CD14-positive monocyte (primary cell): ENCODE measurements around the gene SPATA12. TPM values are rescaled to one million over a fixed set of nuclear protein-coding genes. Genes with fewer than 3 reads are reported as not detected.

Source experiments
- DNase-seq, 3 donors: peaks; one replicate each; pipeline ENCODE4 v3.0.0-alpha.2; 2011 to 2022
- H2AFZ ChIP-seq: 2 replicates; pipeline ENCODE4 v1.6.0; 2012; ENCODE audit warnings: mild to moderate bottlenecking, low read depth, low read length, inconsistent platforms; ENCODE audit not compliant: insufficient read depth, poor library complexity, severe bottlenecking
- H3K27ac ChIP-seq, 2 donors: 1 replicate in 1 of 2; 2 replicates in 1 of 2; pipeline ENCODE4 v1.5.1; 2012 to 2013; ENCODE audit warnings: low read length in 2 of 2, control low read depth in 1 of 2, inconsistent platforms in 1 of 2, low read depth in 1 of 2, mild to moderate bottlenecking in 1 of 2
- H3K27me3 ChIP-seq, 2 donors: one replicate each; pipeline versions ENCODE4 v1.6.0 to v1.6.1; 2011 to 2013; ENCODE audit warnings: low read length in 2 of 2; ENCODE audit not compliant: control insufficient read depth in 2 of 2, insufficient read depth in 2 of 2
- H3K36me3 ChIP-seq, 2 donors: replicated peaks in 1 of 2; 1 replicate in 1 of 2; 2 replicates in 1 of 2; pipeline versions ENCODE4 v1.5.1 to v1.6.1; 2012 to 2013; ENCODE audit warnings: low read length in 2 of 2, control low read depth in 1 of 2, inconsistent platforms in 1 of 2, mild to moderate bottlenecking in 1 of 2; ENCODE audit not compliant: insufficient read depth in 2 of 2, control insufficient read depth in 1 of 2
- H3K4me1 ChIP-seq, 2 donors: 1 replicate in 1 of 2; 2 replicates in 1 of 2; pipeline versions ENCODE4 v1.5.1 to v1.6.1; 2012 to 2013; ENCODE audit warnings: low read length in 2 of 2, control low read depth in 1 of 2, inconsistent platforms in 1 of 2, mild to moderate bottlenecking in 1 of 2, moderate library complexity in 1 of 2; ENCODE audit not compliant: insufficient read depth in 2 of 2, control insufficient read depth in 1 of 2
- H3K4me2 ChIP-seq: replicated peaks from 2 replicates; pipeline ENCODE3; 2012; ENCODE audit warnings: low read length, moderate library complexity, mild to moderate bottlenecking; ENCODE audit not compliant: poor library complexity, severe bottlenecking; ENCODE audit errors: extremely low read depth
- H3K4me3 ChIP-seq, 3 experiments: fragments of 200-600 bp in 1 of 3; sonication (generic) in 1 of 3; replicated peaks in 1 of 3; 1 replicate in 2 of 3; 2 replicates in 1 of 3; pipeline ENCODE4 v1.5.1; 2011 to 2013; ENCODE audit warnings: low read length in 3 of 3, mild to moderate bottlenecking in 3 of 3, control low read depth in 2 of 3, low read depth in 2 of 3, inconsistent platforms in 1 of 3, moderate library complexity in 1 of 3
- H3K79me2 ChIP-seq: 2 replicates; pipeline ENCODE4 v1.6.0; 2012; ENCODE audit warnings: mild to moderate bottlenecking, control low read depth, inconsistent platforms, low read length, moderate library complexity; ENCODE audit not compliant: insufficient read depth
- H3K9ac ChIP-seq: 2 replicates; pipeline ENCODE4 v1.6.0; 2017; ENCODE audit warnings: low read length, mild to moderate bottlenecking; ENCODE audit not compliant: insufficient read depth, poor library complexity, severe bottlenecking
- H3K9me3 ChIP-seq, 2 donors: replicated peaks in 1 of 2; 1 replicate in 1 of 2; 2 replicates in 1 of 2; pipeline versions ENCODE4 v1.5.1 to v1.6.1; 2012 to 2013; ENCODE audit warnings: low read length in 2 of 2, control low read depth in 1 of 2; ENCODE audit not compliant: control insufficient read depth in 1 of 2, insufficient read depth in 1 of 2
- H4K20me1 ChIP-seq: 2 replicates; pipeline ENCODE4 v1.6.0; 2012; ENCODE audit warnings: mild to moderate bottlenecking, low read length, control low read depth, moderate library complexity; ENCODE audit not compliant: insufficient read depth
- H3K27ac Mint-ChIP-seq, 7 donors: one replicate each; pipeline ENCODE4 v1.8.0; 2020; ENCODE audit warnings: mild to moderate bottlenecking in 7 of 7, mixed read lengths in 7 of 7, moderate library complexity in 6 of 7, inconsistent platforms in 2 of 7
- H3K27me3 Mint-ChIP-seq, 3 donors: one replicate each; pipeline ENCODE4 v1.8.0; 2021 to 2022; ENCODE audit warnings: low read depth in 3 of 3, mild to moderate bottlenecking in 3 of 3, mixed read lengths in 3 of 3, moderate library complexity in 3 of 3, inconsistent platforms in 1 of 3
- H3K36me3 Mint-ChIP-seq, 2 donors: one replicate each; pipeline ENCODE4 v1.8.0; 2020; ENCODE audit warnings: mixed read lengths in 2 of 2, inconsistent platforms in 1 of 2, mild to moderate bottlenecking in 1 of 2
- H3K4me1 Mint-ChIP-seq: one replicate; pipeline ENCODE4 v1.8.0; 2020; ENCODE audit warnings: mild to moderate bottlenecking, mixed read lengths
- H3K4me3 Mint-ChIP-seq, 2 donors: one replicate each; pipeline ENCODE4 v1.8.0; 2020; ENCODE audit warnings: mild to moderate bottlenecking in 2 of 2, mixed read lengths in 2 of 2, moderate library complexity in 1 of 2
- H3K9me3 Mint-ChIP-seq, 7 donors: one replicate each; pipeline ENCODE4 v1.8.0; 2020 to 2022; ENCODE audit warnings: mixed read lengths in 7 of 7, mild to moderate bottlenecking in 6 of 7, moderate library complexity in 6 of 7, inconsistent platforms in 2 of 7
- WGBS: methylation state at CpG from one replicate; pipeline ENCODE4 v1.1.5; 2013; ENCODE audit warnings: missing lambda C conversion rate; ENCODE audit not compliant: insufficient coverage; 5-methylcytosine and 5-hydroxymethylcytosine counted together
- intact Hi-C, 2 donors: fragments of 100-400 bp; cut with micrococcal nuclease; formaldehyde crosslinking; loops; one replicate each; pipeline versions ENCODE4 v1.15.0 to v1.15.1; 2023
- polyA plus RNA-seq, 3 donors: library from polyadenylated mRNA; depleted of rRNA in 1 of 3; unstranded in 2 of 3; stranded (reverse) in 1 of 3; fragments of 300-500 nt in 2 of 3; fragments of >200 nt in 1 of 3; fragmentation: Illumina TruSeq in 2 of 3; gene quantifications; 1 replicate in 2 of 3; 2 replicates in 1 of 3; pipeline ENCODE4 v1.2.3, GENCODE V29; 2012 to 2021
- TF ChIP-seq, protein P1 (sequence below): fragments of 200-600 bp; IDR thresholded peaks from one replicate; pipeline ENCODE4 v1.8.0; 2022; ENCODE audit warnings: antibody characterized with exemption, mild to moderate bottlenecking

Gene SPATA12
- polyA plus RNA-seq, 3 donors: 0.07 to 0.16 (median 0.10) TPM

DNA sequence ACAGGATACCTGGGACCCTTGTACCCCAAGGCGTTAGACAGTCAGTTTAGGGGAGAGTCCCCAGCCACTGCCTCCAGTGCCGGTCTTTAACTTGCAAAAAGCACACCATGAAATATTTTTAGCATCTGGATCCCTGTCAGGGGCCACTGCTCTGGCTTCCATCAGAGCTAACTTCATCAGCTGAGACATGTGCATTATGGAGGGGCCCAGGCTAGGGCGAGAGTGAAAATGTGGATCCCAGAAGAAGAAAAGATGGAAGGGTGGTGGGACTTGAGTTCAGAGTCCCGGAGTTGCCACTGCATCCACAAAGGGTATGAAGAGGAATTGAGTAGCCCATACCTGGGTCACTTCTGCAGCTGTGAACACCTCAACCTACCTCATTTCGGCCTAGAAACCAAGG, 23.5 kb upstream of the SPATA12 start:
- Mint-ChIP-seq H3K36me3 (no peaks in the 10 kb centered on the region), H3K27ac (no peak overlapping the region), H3K4me1 (peaks cover 3% of the 10 kb centered on the region), H3K9me3 (no peaks in the 10 kb centered on the region), H3K4me3 (no peak overlapping the region), H3K27me3 (peaks cover 0 to 2% (median 0%) of the 10 kb centered on the region in 3 donors)
- Histone ChIP-seq H3K27me3 (no peaks in the 10 kb centered on the region), H3K4me1 (no peaks in the 10 kb centered on the region), H3K27ac (no peak overlapping the region), H3K4me2 (no peak overlapping the region), H3K79me2 (no peaks in the 10 kb centered on the region), H3K36me3 (no peaks in the 10 kb centered on the region), H4K20me1 (no peaks in the 10 kb centered on the region), H3K9me3 (no peaks in the 10 kb centered on the region), H2AFZ (no peak overlapping the region), H3K4me3 (no peak overlapping the region), H3K9ac (no peak overlapping the region)
- 87% methylated on average over 3 of the region's 5 CpGs for WGBS
- no peak for DNase-seq
- intact Hi-C loops: loop anchor here in 1 of 2 donors (10.0 kb wide), 1 partner anchor 48 kb away; no protein-coding TSS in a partner anchor
- TF ChIP-seq, protein P1, sequence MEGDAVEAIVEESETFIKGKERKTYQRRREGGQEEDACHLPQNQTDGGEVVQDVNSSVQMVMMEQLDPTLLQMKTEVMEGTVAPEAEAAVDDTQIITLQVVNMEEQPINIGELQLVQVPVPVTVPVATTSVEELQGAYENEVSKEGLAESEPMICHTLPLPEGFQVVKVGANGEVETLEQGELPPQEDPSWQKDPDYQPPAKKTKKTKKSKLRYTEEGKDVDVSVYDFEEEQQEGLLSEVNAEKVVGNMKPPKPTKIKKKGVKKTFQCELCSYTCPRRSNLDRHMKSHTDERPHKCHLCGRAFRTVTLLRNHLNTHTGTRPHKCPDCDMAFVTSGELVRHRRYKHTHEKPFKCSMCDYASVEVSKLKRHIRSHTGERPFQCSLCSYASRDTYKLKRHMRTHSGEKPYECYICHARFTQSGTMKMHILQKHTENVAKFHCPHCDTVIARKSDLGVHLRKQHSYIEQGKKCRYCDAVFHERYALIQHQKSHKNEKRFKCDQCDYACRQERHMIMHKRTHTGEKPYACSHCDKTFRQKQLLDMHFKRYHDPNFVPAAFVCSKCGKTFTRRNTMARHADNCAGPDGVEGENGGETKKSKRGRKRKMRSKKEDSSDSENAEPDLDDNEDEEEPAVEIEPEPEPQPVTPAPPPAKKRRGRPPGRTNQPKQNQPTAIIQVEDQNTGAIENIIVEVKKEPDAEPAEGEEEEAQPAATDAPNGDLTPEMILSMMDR: no peak

DNA sequence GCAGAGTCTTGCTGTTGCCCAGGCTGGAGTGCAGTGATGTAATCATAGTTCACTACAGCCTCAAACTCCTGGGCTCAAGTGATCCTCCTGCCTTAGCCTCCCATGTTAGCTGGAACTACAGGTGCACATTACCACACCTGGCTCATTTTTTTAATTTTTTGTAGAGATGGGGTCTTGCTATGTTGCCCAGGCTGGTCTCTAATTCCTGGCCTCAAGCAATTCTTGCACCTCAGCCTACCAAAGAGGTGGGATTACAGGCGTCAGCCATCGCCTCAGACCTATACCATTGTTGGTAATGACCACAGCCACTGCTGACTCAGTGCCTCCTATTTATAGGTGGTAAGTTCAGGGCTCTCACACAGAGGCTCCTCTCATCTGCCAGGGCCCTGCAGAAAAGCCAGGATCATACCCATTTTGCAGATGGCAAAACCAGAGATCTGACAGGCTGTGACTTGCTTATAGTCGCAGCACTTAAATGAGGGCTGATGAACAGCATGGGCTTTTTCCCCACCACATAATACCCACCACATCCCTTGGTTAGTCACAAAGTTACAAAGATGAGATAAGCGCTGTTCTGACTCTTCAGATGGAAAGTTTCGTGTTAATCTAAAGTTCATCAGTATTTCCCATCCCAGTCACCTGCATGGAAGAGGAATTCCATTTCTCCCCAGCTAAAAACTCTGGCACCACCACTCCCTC, 21.8 kb upstream of the SPATA12 start:
- Histone ChIP-seq H3K4me1 (no peaks in the 10 kb centered on the region), H3K79me2 (no peaks in the 10 kb centered on the region), H3K4me3 (no peak overlapping the region), H3K27ac (no peak overlapping the region), H3K27me3 (no peaks in the 10 kb centered on the region), H3K9me3 (no peaks in the 10 kb centered on the region), H4K20me1 (no peaks in the 10 kb centered on the region), H3K9ac (no peak overlapping the region), H3K36me3 (no peaks in the 10 kb centered on the region), H3K4me2 (no peak overlapping the region), H2AFZ (no peak overlapping the region)
- H3K27me3 Mint-ChIP-seq: peaks cover 0 to 3% (median 2%) of the 10 kb centered on the region in 3 donors
- H3K27ac Mint-ChIP-seq: peak overlapping the region in 1 of 7 donors; percentile 44
- no peaks in the 10 kb centered on the region for H3K36me3 Mint-ChIP-seq
- no peak overlapping the region for H3K4me3 Mint-ChIP-seq
- WGBS: 90% methylated on average over 2 of the region's 5 CpGs
- intact Hi-C loops: loop anchor here in 1 of 2 donors (10.0 kb wide), 1 partner anchor 46 kb away; no protein-coding TSS in a partner anchor
- peaks cover 0 to 3% (median 0%) of the 10 kb centered on the region in 7 donors for H3K9me3 Mint-ChIP-seq
- TF ChIP-seq, protein P1: no peak
- peaks cover 1% of the 10 kb centered on the region for H3K4me1 Mint-ChIP-seq
- no peak for DNase-seq
